GM19043 (cell line): Measurements from ENCODE around the gene ROBO2.

Source experiments
- ATAC-seq: cut with Tn5 transposase; IDR thresholded peaks from one replicate; pipeline ENCODE4 v1.9.1; 2021; ENCODE audit warnings: low read depth; ENCODE audit not compliant: unreplicated experiment

The ROBO2 gene

DNA sequence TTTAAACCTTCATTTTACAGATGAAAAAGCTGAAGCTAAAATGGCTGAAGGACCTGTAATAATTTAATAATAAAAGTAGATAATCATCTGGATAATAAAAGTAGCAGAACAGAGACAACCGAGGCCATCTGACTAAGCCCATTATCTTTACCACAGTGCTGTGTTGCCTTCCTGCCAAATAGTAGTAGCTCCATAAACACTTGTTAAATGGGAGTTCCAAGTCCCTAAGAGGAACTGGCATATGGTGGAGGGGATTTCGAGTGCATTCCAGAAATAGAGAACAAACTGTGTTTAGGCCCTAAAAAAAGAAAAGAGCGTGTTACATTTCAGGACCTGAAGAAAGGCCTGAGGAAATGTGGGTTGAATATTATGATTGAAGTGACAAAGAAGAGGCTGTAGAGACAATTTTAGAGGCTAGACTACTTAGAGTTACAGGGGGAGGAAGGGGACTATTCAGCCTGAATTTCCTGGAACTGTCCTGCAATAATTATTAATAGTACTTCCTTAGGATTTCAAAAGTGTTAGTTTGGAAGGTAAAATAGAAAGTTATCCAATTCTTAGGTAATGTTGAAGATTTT, 424.3 kb downstream of the ROBO2 start:
- no peak for ATAC-seq

GRCh38 chr3:77466562-77467115, 426.7 kb downstream of the ROBO2 start:
- ATAC-seq: no peak

DNA sequence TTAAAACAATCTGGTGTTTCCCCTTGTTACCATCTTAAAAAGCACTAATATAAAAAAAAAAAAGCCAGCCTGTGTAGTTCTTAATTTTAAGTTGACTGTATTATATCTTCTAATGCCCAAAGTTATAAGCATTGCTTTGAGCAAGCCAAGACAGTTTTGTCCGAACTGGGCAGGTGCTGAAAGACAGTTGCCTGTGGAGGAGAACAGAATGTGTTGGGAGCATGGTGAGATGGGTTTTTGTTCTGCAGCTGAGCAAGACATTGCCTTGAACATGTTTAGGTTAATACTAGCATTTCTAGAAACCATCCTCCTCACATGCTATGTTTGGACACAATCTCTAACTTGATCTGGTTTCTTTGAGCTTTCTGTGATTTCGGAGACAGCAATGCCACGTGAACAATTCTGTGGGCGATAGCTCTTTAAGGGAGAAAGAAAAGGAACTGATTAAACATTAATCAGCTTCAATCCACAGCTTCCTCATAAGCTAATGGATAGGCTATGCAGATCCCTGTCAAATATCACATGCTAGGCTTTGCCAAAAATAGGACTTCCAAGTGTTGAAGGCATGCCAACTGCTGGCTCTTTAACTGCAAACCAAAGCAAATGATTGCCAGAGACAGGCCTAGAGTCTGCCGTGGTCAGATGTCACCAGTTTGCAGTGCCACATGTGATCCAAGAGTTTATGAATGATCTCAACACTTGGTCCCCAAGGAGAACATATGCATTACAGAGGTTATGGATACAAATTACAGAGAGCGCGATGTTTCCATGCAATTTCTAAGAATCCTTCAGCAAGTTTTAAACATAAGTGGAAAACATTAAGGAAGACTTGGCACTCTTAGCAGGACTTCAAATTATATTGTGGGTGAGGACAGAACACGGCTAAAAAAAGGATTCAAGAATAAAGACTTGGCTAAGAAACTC, 428.1 kb downstream of the ROBO2 start:
- no peak for ATAC-seq

DNA sequence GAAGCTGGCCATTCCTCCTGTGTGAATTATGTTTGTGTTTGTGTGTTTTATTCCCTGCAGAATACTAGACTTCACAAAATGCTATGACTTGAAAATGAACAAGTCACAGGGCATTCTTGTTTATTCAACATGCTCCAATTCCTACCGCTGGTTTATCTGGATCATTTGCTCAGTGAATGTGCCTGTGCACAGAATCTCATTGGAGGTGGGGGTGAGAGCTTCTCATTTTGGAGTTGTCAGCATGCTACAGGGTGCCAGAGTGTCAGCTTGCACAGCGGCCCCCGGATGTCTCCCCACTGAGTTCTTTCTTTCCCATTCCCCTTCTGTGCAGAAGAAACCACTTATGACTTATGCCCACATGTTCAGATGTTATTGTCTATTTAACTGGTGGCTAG, 428.7 kb downstream of the ROBO2 start:
- ATAC-seq: no peak

- ATAC-seq: no peak
These were observed 435.6 kb downstream of the ROBO2 start for GRCh38 chr3:77475507-77475906.

DNA sequence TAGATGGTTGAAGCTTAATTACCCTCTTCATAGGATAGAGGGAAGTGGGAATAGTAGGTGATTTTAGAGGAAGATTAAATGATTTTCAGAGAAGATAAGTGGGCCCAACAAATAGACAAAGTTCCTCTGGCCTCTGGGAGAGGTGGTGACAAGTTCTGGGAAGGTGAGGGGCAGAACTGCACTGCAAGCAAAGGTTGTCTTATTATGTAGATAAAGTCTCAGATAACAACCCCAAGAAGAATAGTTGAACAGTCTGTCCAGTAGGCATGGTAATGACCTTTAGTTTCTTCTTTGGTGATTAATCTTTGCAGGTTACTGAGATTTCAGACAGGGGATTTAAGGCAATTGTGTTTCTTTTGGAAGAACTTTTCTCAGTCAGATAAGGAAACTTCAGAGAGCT, 439.1 kb downstream of the ROBO2 start:
- ATAC-seq: no peak

DNA sequence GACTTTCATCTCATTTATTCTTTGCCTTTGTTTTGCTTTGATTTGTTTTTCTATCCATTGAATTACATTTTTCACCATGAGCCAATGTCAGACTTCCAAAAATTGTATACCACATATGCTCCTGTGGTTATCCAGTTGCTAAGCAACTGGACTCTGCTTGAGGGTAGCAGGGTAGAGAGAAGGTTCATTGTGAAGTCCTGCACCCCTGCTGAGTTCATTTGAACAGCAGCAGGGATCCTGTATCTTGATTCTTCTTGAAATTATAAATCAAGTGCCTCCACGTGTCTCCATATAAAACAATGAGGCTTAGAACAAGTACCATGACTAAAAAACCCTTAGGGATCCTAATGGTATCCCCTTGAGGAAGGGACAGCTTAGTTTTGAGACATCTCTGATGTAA, 449.3 kb downstream of the ROBO2 start:
- ATAC-seq: no peak

DNA sequence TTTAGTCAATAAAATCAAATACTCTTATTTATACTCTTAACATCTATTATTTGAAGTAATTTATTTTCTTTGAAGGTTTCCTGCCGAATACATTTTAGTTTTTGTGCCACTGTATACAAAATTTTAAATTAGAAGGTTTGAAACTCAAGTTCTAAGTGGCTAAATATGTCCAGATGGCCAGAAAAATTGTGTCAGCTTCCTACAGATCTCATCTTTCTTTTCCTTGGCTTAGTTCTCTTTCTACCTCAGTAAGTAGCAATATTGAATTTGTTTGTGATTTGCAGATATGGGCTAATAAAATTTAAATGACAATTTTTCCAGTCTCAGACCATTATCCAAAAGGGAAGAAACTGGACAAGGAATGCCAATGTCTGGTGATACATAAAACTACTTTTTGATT, 452.1 kb downstream of the ROBO2 start:
- no peak for ATAC-seq

- ATAC-seq: no peak
These were observed 460.8 kb downstream of the ROBO2 start for GRCh38 chr3:77500721-77501120.

DNA sequence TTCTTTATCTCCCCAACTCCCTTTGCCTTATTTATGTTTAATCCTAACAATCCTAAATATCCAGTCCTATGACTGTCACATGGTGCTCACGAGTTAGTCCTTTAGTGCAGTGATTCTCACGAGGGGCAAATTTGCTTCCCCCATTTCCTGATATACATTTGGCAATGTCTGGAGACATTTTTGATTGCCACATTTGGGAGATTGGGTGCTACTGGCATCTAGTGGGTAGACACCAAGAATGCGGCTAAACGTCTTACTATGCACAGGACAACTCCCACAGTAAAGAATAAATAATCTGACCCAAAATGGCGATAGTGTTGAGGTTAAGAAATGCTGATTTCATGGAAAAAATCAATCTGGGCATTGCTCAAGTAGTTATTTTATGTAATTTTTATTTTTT, 466.5 kb downstream of the ROBO2 start:
- no peak for ATAC-seq

DNA sequence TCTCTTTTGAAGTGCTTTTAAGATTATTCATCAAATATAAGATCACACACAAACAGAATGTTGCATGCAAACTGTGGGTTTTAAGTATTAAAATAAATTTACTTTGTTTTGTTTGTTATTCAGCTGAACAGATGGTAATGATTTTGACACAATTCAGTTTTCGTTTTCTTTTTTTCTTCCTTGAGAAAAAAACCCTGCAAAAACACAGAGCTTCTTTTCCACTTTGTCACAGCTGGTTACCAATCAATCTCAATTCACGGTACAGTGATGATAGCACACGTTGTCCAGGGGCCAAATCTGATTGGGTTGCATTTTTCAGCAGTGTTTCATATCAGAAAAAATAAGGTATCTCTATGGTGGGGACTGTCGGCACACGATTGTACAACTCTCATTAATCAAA, 473.6 kb downstream of the ROBO2 start:
- ATAC-seq: no peak

- ATAC-seq: no peak
These were observed 474.9 kb downstream of the ROBO2 start for GRCh38 chr3:77514766-77515165.

GRCh38 chr3:77524463-77524862, 484.6 kb downstream of the ROBO2 start:
- ATAC-seq: no peak

DNA sequence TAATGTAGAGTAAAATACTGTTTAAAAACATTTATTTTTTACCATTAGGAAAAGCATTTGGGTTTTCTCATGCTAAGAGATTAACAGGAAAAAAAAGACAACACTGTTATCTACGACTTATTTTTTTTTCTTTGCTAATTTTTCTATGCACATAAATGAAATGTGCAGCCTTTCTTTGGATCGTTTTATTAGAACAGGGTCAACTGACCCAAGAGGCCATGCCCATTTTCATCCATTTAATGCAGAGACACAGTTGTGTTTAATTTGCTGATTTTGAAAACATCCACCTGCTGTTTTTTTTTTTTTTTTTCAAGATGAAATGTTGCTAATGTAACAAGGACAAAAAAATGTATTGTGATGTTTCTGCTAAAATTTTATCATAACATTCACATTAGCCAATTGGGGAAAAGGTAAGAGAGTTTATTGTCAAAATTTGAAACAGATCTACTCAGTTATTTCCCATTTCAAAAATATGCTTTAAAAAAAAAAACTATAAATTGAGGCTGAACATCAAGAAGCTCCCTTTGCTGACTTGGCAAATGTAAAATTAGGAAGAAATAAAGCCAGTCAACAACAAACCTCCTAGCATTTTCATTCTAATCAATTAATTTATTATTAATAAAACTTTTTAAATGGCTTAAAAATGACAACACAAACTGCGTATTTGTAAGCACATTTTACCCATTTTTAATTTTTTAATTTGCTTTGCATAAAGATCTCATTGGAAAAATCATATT, 485.2 kb downstream of the ROBO2 start:
- ATAC-seq: no peak

DNA sequence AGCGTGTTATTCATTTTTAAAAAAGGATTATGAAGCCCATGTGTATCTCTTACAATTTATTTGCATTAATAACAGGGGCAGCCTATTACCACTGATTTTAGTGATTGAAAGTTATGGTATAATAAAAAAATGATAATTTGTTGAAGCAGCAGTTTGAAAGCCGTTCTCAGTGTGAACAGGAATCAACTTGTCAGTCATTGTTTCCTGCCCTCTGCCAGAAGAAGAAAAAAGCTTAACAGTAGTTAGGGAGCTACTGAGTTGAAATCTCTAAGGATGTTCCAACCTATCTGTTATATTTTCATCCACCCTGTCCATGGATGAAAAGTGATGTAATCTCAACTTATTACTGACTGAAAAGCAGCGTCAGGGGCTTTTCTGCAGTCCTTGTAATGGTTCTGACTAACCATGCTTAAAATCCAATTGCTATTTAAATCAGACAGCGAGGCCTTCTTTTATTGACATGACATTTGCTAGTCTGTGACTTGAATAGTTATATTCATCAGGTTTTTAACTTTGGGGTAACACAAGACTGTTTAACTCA, 486.7 kb downstream of the ROBO2 start:
- ATAC-seq: no peak

- ATAC-seq: no peak
These were observed 489.6 kb downstream of the ROBO2 start for GRCh38 chr3:77529522-77529921.

- ATAC-seq: no peak
These were observed 491.0 kb downstream of the ROBO2 start for GRCh38 chr3:77530870-77531269.

GRCh38 chr3:77535116-77535515, 495.2 kb downstream of the ROBO2 start:
- ATAC-seq: no peak

DNA sequence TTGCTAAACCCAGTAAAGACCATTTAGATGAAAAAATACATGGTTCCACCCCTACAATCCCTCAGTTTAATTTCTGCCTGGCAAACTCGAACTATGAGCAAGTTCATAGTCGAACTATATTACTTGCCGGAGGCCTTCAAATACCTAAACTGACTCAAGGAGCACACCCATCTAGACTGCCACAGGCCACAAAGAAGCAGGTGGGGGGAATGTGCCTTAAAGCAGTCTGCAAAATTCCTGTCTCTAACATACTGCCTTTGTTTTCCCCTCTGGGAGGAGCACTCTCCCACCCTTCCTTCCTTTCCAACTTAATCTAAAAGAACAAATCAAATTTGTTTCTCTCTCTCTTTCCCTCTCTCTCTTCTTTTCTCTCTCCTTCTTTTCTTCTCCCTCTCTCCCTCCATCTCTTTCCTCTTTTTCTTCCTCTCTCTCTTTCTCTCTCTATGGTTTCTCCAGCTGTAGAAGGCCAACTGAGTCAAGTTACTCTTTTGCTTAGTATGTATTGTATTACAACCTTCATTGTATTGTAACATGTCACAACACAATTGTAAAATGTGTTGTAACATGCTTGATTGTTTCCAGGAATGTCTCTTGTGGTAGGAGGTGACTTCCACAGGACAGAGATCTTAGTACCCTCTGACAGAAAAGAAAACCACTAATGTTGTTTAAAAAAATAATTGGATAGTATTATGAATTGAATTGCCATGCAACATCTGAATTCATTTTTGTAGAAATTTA, 496.3 kb downstream of the ROBO2 start:
- no peak for ATAC-seq

GRCh38 chr3:77539014-77539413, 499.1 kb downstream of the ROBO2 start:
- ATAC-seq: no peak
